NOMO-1 treated with DMSO at 0.1 percent for 48 hours (cell line): ENCODE data around the gene PRRG2.

Experiments used
- DNase-seq: peaks from one replicate; lab custom pipeline; 2025; ENCODE audit not compliant: unreplicated experiment; lab: John Stamatoyannopoulos, UW

The PRRG2 gene

GRCh38 chr19:49636233-49636932, 55.3 kb downstream of the PRRG2 start:
- DNase-seq = no peak

- DNase-seq = no peak
Measured at GRCh38 chr19:49637821-49638738, 57.0 kb downstream of the PRRG2 start.

GRCh38 chr19:49639401-49640112, 58.4 kb downstream of the PRRG2 start:
- DNase-seq = no peak

- DNase-seq = peak; percentile 100
Measured at GRCh38 chr19:49640113-49640898, 59.2 kb downstream of the PRRG2 start, which contains the start of gene RRAS. RRAS (minus strand) TSS chr19:49640143; CDS start chr19:49640098, 45 bp downstream.
